Measurements from ENCODE around the gene SLC52A3.

SLC52A3 gene

GRCh38 chr20:764255-764654 is 4.0 kb downstream of the SLC52A3 start:
- DNase-seq = no peak

DNA sequence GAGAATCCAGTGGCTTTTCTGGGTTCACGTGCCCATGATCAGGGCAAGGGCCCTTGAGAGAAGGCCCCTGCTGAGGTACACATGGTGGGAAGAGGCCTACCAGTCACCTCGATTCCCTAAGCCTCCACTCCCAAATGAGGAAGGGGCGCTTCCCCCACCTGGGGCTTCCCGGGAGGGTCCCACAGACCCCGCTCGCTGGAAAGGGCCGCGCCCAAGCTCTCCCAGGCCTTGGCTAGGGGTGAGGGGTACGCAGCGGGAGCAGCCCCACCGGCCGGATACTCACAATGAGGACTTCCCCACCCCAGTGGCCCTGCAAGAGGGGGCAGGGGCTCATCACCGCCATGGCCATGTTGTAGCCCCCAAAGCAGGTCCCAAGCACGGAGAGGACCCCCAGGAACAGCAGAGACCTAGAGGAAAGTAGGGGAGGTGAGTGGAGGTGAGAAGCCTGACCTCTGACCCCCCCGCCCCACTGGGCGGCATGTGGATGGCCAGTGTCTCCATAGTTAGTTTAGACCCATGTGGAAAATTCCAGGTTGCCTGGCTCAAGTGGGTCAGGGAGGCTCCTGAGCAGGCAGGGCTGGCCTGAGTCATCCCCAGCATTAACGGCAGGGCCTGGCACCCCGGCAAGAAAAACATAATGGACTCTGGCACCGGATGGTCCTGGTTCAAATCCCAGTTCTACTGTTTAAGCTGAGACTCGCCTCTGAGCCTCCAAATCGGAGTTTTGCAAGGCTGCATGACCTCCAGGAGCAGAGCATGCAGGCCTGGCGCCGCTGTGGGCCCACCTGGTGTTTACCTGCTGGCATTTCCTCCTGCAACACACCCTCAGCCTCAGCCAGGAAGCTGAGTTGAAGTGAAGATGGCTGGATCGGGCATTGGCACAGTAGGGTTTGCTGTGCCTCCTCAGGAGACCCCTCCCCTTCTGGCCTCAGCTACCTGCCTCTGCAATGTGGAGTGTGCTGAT is 6.6 kb downstream of the SLC52A3 start:
- no peak for DNase-seq

GRCh38 chr20:760751-761417 is 7.4 kb downstream of the SLC52A3 start:
- DNase-seq = no peak

- no peak for DNase-seq
Observed at GRCh38 chr20:757506-757905, 10.8 kb downstream of the SLC52A3 start.

DNA sequence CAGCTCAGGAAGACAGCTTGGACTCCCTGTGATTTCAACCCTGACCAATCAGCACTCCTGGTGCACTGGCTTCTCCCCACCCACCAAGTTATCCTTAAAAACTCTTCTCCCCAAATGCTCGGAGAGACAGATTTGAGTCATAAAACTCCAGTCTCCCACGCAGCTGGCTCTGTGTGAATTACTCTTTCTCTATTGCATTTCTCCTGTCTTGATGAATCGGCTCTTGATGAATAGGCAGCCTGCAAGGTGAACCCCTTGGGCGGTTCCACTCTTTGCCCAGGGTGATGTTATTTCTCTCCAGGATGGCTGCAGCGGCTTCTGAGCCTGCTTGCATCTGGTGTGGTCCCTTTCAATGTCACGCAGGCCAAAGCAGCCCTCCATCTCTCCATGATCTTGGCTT is 12.4 kb downstream of the SLC52A3 start:
- no peak for DNase-seq

DNA sequence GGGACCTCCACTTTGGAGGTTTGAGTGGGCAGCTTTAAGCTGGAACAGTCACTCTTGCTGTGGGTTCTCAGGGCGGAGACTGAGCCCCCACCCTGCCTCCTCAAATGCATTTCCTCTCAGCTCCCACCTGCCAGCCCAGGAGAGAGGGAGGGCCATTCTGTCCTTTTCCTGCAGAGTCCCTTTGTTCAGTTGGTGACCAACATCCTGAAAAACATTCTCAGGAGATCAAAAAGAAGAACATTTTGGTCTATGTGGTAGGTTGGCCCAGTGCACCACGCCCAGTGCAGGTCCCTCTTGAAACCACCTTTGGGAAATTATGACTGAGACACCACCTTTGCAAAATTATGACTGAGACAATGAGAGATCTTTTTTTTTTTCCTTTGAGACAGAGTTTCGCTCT is 13.4 kb downstream of the SLC52A3 start:
- DNase-seq = no peak

GRCh38 chr20:753897-754635 is 14.2 kb downstream of the SLC52A3 start:
- no peak for DNase-seq

DNA sequence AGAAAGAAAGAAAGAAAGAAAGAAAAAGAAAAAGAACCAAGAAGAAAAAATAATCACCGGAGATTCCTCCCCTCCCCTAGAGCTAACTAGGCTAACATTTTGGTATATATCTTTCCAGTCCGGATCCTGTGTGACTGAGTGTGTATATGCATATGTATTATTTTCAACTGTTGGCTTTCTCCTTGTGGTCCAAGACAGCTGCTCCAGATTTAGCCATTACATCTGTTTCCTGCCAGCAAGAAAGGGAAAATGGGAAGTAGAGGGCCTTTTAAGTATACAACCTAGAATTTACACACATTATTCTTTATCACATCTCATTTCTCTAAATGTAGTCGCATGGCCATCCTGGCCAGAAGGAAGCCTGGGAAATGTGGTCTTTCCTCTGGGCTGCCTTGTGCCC is 15.2 kb downstream of the SLC52A3 start:
- no peak for DNase-seq

DNA sequence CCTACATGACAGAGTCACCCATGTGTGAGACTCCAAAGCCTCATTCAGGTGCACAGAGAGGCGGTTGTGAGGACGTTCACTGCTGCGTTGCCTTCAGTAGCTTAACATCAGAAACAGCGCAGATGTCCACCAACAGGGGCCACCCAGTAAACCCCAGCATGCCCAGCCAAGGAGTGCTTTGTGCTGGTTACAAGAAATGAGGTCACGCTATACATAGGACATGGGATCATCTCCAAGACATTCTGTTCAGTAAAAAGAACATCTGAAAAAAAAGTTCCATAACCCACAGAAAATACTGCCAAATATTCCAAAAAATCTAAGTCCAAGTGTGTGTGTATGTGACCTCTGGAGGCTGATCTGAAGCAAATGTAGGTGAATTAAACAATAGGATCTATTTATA is 16.0 kb downstream of the SLC52A3 start:
- DNase-seq = no peak

GRCh38 chr20:751761-752160 is 16.5 kb downstream of the SLC52A3 start:
- DNase-seq = no peak

- no peak for DNase-seq
Observed at GRCh38 chr20:750801-751200, 17.5 kb downstream of the SLC52A3 start.

DNA sequence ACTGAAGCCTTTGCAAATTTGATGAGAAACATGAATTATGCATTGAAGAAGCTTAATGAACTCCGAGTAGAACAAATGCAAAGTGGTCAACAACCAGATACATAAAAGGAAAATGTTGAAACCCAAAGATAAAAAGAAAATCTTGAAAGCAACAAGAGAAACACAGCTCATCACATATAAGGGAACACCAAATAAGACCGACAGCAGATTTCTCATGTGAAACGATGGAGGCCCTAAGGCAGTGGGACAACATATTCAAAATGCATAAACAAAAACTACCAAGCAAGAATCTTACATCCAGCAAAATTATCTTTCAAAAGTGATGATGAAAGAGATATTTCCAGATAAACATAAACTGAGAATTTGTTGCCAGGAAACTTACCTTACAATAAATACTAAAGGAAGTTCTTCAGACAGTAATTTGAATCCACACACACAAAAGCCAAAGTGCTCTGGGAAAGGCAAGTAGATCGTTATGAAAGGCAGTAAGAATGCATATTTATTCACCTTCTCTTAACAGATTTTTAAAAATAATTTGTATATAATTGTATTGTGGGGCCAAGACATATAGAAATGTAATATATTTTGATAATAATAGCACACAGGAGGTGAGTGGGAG is 22.5 kb downstream of the SLC52A3 start:
- no peak for DNase-seq

DNA sequence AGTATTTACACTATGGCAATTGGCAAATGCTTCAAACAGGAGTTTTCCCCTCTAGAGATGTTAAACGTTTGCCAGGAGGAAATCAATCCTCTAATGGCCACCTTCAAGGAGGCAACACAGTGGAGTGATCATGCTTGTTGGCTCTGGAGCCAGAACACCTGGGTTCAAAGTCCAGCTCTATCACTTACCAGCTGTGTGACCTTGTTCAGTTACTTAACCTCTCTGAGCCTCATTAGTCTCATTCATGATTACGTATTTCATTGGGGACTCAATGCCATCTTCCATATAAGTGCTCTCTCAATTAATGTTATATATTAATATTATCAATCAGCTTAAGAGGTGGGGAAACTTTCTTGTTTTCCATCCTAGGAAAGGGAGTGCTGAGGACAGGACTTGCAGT is 26.1 kb downstream of the SLC52A3 start:
- no peak for DNase-seq

DNA sequence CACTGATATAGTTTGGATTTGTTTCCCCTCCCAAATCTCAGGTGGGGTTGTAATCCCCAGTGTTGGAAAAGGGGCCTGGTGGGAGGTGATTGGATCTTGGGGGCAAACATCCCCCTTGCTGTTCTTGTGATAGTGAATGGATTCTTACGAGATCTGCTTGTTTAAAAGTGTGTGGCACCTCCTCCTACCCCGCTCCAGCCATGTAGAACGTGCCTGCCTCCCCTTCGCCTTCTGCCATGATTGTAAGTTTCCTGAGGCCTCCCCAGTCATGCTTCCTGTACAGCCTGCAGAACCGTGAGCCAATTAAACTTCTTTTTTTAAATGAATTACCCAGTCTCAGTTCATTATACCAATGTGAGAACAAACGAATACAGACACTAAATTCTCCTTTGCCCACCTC is 26.7 kb downstream of the SLC52A3 start:
- DNase-seq = no peak

DNA sequence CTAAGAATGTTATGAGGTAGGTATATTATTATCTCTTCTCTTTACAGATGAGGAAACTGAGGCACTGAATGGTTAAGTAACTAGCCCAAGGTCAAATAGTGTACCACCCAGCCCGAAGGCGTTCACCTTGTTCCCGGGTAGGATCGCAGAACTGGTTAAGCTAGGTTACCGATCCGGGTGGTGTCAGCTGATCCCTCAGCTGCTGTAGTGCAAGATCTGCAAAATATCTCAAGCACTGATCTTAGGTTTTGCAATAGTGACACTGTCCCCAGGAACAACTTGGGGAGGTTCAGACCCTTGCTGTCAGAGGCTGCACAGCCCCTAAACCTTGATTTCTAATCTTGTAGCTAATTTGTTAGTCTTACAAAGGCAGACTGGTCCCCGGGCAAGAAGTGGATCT is 28.1 kb downstream of the SLC52A3 start:
- no peak for DNase-seq

- DNase-seq = no peak
Observed at GRCh38 chr20:739736-740135, 28.6 kb downstream of the SLC52A3 start.

GRCh38 chr20:733861-734260 is 34.4 kb downstream of the SLC52A3 start:
- DNase-seq = no peak

- DNase-seq = no peak
Observed at GRCh38 chr20:732727-733126, 35.6 kb downstream of the SLC52A3 start.

GRCh38 chr20:731891-732560 is 36.3 kb downstream of the SLC52A3 start:
- DNase-seq = no peak

DNA sequence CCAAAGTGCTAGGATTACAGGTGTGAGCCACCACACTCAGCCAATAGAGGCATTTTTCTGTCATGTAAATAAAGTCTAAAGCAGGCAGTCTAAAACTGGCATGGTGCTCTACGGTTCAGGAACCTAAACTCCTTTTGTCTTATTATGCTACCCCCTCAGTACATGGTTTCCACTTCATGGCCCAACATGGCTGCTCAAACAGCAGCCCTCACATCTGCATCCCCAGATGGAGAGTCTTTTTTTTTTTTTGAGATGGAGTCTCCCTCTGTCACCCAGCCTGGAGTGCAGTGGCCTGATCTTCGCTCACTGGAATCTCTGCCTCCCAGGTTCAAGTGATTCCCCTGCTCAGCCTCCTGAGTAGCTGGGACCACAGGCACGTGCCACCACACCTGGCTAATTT is 38.3 kb downstream of the SLC52A3 start:
- no peak for DNase-seq

DNA sequence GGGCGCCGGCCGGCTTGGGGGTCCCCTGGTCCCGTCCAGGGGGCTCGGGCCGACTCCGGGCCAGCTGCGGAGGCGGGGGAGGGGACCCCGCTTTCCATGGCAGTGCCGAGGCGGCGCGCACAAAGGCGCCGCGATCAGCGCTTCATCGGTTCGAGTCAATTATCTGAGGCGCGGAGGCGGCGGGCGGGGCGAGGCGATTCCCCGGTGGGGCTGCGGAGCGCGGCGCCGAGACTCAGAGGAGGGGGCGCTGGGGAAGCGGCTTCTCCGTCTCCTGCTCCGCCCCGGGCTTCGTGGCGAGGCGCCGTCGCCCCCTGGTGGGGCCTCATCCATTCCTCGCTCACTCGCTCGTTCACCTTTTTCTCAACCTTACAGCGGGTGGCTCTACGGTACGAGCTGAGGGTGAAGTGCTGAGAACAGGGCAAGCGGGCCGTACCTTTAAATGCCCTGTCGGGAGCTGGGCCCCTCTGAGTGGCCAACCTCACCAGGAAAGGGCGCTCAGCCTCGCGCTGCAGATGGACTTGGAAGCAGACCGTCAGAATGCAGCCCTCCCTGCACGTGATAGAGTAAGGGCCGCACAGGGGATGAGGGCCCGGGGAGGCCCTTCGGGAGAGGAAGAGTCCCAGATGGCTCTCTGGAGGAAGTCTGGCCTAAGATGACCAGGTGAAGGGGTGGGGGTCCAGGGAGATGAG is 39.9 kb downstream of the SLC52A3 start:
- no peak for DNase-seq

GRCh38 chr20:726160-726559 is 42.1 kb downstream of the SLC52A3 start:
- DNase-seq = no peak
